HS-27A (cell line): ENCODE measurements around the gene HNRNPH1.
"Not testable (repeated sequence)": the region's sequence is repeated elsewhere in the genome, so short reads cannot be mapped to it uniquely, and the experiment has no call there.

ENCODE experiments used
- DNase-seq: peaks from one replicate; pipeline ENCODE4 v3.0.0-alpha.2; 2012; ENCODE audit warnings: low read depth, missing footprints

HNRNPH1 gene, protein sequence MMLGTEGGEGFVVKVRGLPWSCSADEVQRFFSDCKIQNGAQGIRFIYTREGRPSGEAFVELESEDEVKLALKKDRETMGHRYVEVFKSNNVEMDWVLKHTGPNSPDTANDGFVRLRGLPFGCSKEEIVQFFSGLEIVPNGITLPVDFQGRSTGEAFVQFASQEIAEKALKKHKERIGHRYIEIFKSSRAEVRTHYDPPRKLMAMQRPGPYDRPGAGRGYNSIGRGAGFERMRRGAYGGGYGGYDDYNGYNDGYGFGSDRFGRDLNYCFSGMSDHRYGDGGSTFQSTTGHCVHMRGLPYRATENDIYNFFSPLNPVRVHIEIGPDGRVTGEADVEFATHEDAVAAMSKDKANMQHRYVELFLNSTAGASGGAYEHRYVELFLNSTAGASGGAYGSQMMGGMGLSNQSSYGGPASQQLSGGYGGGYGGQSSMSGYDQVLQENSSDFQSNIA

DNA sequence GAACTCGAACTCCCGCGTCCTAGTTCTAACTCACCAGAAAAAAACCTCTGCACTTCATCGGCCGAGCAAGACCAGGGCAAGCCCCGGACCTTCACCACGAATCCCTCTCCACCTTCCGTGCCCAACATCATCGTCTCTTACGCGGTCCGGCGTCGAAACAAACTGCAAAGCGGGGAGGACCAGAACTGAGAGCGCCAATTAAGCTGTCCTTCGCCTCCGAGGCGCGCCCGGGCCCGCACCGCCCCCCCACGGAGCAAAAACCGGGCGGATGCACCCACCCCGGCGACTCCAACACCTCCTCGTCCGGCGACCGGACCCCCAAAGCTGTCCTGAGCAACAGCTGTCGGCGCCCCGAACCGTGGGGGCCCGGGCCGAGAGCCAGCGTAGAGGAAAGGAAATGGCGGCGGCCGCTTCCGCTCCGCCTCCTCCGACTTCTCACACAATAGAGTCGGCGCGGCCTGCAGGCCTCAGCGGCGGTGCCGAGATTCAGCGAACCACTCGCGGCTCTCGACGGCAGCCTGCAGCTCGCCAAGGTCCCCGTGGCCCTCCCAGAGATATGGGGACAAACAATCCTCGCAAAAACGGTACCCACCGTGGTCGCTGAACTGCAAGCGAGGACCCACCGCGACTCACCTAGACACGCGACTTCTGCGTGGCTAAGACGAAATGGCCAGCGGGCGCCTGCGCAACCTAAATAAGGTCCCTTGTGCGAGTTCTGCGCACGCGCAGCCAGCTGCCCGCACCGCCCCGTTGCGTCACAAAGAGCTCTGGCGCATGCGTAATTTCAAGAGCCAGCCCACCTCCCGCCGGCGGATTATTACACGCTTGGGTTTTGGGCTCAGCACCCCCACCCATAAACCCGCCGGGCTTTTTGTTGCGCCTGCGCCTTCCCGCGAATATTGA lies at the start of gene HNRNPH1:
TSS of gene HNRNPH1 (minus strand) at position 669 of the 903 bp plus-strand sequence. CDS start at position 131, 538 bp downstream.
- peak; percentile 79 for DNase-seq

DNA sequence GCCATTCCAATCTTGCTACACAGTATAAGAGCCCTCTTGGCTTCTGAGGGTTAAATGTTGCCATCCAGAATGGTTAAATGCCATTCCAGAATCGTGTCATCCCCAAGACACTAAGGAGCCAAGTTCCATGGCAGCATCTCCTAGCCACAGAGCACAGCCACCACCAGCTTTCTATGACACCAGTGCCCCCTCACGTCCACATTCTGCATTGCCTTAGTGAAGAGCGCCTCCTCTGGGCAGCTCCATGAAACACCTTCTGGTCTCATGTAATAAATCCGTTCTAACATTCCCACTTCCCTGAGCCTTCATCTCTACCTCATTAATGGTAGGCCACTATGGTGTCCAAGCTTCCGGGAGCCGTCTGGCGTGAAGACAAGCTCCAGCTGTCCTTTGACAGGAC lies 44.9 kb upstream of the HNRNPH1 start:
- DNase-seq = no peak

DNA sequence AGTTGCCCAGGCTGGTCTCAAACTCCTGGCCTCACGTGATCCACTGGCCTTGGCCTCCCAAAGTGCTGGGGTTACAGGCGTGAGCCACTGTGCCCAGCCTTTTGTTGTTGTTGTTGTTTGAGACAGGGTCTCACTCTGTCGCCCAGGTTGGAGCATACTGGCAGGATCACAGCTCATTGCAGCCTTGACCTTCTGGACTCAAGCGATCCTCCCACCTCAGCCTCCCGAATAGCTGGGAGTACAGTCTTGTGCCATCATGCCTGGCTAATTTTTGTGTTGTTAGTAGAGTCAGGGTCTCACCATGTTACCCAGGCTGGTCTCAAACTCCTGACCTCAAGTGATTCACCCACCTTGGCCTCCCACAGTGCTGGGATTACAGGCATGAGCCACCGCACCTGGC lies 38.2 kb upstream of the HNRNPH1 start:
- DNase-seq = not testable (repeated sequence)

DNA sequence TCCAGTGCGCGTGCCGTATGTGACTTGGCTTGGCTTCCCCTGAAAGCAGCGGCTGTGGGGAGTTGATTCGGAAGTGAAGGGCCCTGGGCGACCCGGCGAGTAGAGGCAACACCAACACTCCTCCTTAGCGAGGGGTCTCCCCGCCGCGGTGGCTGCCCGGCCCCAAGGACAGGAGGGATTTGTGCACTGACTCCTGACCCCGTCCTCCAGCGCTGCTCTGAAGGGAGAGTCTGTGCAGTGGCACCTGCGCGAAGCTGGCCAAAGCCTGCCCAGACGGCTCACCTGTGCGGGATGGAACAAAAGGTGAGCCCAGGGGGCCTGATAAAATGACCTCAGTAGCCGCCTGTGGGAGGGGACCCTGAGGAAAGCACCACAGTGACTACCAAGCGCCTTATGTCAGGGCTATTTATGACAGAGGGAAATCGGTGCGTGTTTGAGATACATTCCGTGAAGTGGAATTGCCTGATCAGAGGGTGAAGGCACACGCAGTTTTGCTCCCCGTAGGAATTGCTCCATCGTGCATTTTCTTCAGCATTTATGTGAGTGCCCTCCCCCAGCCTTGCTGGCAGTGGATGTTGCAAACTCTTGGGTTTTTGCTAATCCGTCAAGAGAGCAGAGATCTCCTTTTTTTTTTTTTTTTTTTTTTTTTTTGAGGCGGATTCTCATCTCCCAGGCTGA lies 34.8 kb upstream of the HNRNPH1 start:
- not testable (repeated sequence) for DNase-seq

DNA sequence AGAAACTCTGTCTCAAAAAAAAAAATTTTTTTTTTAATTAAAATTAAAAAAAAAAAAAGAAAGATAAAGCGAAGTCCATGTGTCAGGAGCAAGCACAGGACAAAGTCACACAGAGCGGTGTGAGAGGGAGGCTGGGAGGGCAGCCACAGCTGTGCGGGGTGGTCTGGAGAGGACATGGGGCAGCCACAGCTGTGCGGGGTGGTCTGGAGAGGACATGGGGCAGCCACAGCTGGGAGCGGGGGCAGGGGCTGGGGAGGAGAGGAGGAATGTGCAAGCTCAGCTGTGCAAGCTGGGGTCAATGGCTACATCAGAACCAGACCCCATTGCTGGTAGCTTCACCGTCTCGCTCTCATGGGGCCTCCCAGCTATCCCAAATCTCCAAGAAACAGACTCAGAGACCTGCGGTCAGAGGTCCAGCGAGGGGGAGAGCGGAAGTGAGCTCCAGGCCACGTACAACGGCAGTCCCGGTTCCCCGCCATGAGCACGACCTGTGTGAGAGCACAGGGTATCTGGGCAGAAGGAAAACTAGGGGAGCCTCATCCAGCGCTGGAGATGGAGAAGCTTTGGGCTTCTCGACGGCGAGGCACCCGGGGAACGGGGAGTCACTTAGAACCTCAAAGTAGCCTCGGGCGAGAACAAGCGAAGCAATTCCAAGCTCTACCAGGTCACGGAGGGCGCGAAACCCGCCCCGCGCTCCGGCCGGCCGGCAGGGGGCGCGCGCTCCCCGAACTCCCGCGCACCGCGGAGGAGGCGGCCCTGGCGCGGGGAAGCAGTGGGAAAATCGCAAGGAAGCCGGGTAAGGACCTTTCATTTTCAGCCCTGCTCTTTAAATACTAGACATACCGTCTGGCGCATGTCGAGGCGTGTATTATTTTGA lies 34.1 kb upstream of the HNRNPH1 start:
- not testable (repeated sequence) for DNase-seq

DNA sequence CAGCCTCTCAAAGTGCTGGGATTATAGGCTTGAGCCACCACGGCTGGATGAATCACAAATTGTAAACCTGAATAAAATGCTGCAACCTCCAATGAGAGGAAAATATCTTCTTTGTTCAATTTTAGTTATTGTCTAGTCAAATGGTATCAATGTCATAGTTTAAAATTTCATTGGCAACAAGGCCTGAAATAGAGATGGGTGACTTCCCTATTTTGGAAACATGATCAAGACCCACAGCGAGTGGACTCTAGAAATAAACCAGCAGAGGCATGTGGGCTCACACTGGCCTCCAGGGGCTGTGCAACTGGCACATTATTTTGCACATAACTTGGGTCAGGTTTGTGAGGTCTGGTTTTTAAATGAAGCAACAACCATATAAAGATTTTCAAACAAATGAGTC lies 29.7 kb upstream of the HNRNPH1 start:
- not testable (repeated sequence) for DNase-seq

DNA sequence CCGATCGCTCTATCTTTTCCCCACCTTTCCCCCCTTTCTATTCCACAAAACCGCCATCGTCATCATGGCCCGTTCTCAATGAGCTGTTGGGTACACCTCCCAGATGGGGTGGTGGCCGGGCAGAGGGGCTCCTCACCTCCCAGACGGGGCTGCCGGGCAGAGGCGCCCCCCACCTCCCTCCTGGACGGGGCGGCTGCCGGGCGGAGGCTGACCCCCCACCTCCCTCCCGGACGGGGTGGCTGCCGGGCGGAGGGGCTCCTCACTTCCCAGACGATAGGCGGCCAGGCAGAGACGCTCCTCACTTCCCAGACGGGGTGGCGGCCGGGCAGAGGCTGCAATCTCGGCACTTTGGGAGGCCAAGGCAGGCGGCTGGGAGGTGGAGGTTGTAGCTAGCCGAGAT lies 26.8 kb upstream of the HNRNPH1 start:
- not testable (repeated sequence) for DNase-seq

DNA sequence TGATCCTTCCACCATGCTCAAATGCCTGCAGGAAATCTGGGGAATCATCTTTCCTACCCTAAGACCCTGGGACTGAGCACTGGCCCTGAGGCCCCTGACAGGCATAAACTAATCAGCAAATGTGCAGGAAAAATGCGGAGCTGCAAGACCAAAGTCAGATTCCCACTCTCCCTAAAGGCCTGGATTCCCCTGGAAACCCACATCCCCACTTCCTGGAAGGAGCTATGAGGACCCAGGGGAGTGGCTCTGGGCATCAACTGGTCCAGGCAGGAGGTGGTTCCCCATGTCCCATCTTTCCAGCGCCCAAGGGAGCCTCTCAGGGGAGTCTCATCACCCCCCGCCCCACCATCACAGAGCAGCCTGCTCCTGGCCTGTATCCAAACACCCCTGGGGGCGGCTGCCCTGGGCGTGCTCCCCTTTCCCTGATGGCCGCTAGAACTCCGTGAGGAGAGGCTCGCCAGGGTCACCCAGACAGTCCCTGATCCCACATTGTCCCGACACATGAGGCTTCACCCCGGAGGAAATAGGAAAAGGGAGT lies 25.8 kb upstream of the HNRNPH1 start:
- not testable (repeated sequence) for DNase-seq

DNA sequence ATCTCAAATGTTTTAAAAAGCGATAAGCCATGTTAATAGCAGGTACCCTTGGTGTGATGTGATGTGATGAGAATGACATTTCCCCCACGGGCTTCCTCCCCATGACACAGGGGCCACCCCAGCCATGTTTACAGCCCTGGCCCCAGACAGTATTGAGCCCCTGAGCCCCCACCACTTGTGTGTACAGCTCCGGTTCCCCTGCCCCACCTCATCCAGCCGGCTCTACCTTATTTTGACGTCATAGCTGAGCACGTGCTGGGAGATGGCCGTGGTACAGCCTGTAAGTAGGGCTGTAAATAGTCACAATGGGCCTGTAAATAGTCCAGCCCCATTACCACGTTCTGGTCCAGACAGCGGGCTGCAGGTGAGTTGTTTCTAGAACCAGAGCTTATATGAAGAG lies 24.9 kb upstream of the HNRNPH1 start:
- no peak for DNase-seq

DNA sequence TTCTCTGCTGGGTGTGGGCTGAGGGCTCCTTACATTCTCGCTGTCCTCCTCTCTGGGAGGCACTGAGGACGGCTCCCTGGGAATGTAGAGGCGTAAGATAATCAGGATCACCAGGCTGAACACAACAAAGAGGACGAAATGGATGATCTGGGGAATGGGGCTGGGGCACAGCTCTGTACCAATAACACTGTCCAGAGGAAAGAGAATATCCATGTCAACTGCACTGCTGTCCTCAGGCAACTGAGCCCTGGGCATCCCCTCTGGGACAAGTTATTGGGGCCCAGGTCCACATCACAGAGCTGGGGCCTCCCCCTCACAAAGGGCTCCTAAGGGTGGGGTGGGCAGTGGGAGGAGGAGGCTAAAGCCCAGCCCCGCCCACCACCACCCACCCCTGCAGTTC lies 21.3 kb upstream of the HNRNPH1 start:
- not testable (repeated sequence) for DNase-seq

DNA sequence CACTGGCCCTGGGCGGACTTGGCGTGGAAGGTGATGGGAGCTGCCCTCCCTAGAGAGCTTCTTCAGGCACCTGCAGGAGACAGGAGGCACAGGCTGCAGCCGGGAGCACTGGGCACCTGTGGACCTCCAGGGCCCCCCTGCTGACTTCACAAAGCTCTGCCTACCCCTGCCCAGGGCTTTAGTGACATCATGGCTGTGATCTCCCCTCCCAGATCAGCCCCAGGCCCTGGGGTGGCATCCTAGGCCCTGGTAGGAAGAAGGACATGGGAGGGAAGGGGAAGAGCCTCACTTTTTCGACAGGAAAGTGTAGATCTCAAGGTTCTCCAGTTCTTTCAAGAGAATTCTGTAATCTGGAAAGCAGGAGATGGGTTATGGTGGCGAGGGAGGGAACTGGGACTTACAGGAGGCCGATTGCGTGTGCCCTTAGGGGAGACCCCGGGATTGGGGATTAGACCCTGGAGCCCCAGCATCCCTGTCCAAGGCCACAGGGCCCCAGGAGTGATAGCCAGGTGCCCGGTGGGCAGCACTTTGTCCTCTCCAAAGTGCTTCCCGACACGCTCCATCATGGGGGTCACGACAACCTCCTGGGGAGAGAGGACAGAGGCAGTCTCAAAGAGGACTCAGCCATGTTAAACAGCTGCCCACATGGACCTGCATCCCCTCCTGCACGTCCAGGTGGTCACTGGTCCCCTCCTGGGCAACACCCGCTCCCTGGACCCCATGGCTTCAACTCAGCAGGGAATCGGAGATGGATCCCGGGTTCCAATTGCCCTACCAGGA lies 19.9 kb upstream of the HNRNPH1 start:
- not testable (repeated sequence) for DNase-seq

DNA sequence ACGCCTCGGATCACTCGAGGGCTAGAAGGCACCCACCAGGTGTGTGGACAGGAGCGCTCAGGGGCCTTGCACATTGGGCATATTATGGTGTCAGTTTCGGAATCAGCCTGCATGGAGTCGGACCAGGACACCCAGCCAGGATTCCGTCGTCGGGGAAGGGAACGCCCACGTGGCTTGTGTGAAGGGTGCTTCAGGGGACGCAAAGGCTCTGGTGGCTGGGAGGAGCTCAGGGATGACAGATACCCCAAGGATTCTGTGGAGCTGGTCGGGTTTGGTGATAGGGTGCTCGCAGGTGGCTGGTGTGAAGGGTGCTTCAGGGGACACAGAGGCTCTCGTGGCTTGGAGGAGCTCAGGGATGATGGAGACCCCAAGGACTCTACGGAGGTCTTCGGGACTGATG lies 19.2 kb upstream of the HNRNPH1 start:
- DNase-seq = not testable (repeated sequence)

DNA sequence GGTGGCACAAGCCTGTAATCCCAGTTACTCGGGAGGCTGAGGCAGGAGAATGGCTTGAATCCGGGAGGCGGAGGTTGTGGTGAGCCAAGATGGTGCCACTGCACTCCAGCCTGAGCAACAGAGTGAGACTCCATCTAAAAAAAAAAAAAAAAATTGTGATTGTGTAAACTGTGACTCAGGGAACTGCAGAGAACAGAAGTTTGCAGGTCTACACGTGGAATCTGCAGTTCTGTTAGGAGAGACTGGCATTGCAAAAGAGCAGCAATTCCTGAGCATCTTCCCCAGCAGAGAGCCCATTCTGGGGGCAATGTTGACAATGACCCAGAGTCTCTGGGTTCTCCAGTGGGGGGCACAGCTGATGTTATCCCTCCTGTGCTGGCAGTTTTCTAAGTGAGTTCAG lies 18.3 kb upstream of the HNRNPH1 start:
- DNase-seq = not testable (repeated sequence)

DNA sequence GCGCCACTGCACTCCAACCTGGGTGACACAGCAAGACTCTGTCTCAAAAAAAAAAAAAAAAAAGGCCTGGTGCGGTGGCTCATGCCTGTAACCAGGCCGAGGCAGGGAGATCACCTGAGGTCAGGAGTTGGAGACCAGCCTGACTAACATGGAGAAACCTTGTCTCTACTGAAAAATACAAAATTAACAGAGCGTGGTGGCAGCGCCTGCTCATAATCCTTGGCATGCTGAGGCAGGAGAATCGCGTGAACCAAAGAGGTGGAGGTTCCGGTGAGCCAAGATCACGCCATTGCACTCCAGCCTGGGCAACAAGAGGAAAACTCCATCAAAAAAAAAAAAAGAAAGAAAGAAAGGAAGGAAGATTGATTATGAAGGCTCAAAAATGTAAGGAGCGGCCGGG lies 15.8 kb upstream of the HNRNPH1 start:
- DNase-seq = not testable (repeated sequence)

DNA sequence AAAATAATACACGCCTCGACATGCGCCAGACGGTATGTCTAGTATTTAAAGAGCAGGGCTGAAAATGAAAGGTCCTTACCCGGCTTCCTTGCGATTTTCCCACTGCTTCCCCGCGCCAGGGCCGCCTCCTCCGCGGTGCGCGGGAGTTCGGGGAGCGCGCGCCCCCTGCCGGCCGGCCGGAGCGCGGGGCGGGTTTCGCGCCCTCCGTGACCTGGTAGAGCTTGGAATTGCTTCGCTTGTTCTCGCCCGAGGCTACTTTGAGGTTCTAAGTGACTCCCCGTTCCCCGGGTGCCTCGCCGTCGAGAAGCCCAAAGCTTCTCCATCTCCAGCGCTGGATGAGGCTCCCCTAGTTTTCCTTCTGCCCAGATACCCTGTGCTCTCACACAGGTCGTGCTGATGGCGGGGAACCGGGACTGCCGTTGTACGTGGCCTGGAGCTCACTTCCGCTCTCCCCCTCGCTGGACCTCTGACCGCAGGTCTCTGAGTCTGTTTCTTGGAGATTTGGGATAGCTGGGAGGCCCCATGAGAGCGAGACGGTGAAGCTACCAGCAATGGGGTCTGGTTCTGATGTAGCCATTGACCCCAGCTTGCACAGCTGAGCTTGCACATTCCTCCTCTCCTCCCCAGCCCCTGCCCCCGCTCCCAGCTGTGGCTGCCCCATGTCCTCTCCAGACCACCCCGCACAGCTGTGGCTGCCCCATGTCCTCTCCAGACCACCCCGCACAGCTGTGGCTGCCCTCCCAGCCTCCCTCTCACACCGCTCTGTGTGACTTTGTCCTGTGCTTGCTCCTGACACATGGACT lies 11.1 kb upstream of the HNRNPH1 start:
- not testable (repeated sequence) for DNase-seq

DNA sequence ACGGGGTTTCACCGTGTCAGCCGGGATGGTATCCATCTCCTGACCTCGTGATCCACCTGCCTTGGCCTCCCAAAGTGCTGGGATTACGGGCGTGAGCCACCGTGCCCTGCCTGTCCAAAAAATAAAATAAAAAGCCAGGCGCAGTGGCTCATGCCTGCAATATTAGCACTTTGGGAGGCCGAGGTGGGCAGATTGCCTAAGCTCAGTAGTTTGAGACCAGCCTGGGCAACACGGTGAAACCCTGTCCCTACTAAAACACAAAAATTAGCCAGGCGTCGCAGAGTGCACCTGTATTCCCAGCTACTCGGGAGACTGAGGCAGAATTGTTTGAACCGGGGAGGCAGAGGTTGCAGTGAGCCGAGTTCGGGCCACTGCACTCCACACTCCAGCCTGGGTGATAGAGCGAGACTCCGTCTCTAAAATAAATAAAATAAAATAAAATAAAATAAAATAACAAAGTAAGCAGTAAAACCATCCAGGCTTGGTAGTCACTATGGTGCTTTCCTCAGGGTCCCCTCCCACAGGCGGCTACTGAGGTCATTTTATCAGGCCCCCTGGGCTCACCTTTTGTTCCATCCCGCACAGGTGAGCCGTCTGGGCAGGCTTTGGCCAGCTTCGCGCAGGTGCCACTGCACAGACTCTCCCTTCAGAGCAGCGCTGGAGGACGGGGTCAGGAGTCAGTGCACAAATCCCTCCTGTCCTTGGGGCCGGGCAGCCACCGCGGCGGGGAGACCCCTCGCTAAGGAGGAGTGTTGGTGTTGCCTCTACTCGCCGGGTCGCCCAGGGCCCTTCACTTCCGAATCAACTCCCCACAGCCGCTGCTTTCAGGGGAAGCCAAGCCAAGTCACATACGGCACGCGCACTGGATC lies 10.3 kb upstream of the HNRNPH1 start:
- DNase-seq = not testable (repeated sequence)

DNA sequence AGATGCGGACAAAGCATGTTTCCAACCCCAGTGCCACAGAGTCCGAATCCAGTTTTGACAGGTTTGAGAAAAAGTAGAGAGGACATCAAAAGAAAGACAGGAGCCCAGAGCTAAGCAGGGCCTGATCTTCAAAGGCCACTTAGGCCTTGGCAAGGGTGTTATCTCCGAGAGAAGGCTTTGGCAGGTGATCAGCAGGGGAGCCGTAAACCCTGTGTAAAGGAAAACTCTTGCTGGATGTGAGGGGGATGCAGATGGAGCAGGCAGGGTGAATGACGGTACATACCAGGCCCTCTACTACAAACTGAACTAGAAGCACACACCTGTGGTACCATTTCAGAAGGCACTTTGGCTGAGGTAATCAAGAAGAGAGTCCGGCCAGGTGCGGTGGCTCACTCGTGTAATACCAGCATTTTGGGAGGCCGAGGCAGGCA lies 1.4 kb upstream of the HNRNPH1 start:
- DNase-seq = no peak
